ENCODE measurements around the gene DTWD2. TPM values are rescaled to one million over a fixed set of nuclear protein-coding genes. Genes with fewer than 3 reads are reported as not detected.
A peak's percentile ranks its signal among the peaks of the same experiment; 100 is the strongest.
"Not testable (repeated sequence)": the region's sequence is repeated elsewhere in the genome, so short reads cannot be mapped to it uniquely, and the experiment has no call there.

The DTWD2 gene
- total RNA-seq, 3 donors from 2014 or later (not counting 1 experiment from before 2014, with no cell fraction given): 3.7 to 6.0 (median 4.1) TPM

- Mint-ChIP-seq H3K9me3 (peaks cover 2 to 3% of the 10 kb centered on the region in 2 donors), H3K36me3 (no peaks in the 10 kb centered on the region), H3K27me3 (ENCODE audit: low read depth in 2 of 2) (no peaks in the 10 kb centered on the region), H3K27ac (no peak overlapping the region), H3K4me1 (no peaks in the 10 kb centered on the region), H3K4me3 (no peak overlapping the region)
- no peak overlapping the region for H3K4me3 ChIP-seq (ENCODE audit: low read length)
- intact Hi-C loops (cut with micrococcal nuclease): no loop called here
- DNase-seq (no peak), ATAC-seq (peak in 1 of 3 donors; percentile 71)
- WGBS (ENCODE audit: insufficient coverage): 86% methylated on average over 3 of the region's 3 CpGs
- no peaks in the 10 kb centered on the region for H3K9me3 ChIP-seq (ENCODE audit: control insufficient read depth, insufficient read depth, low read length)
- no peak overlapping the region for H3K27ac ChIP-seq (ENCODE audit: low read length)
- H3K27me3 ChIP-seq (ENCODE audit: control insufficient read depth, insufficient read depth, low read length): no peaks in the 10 kb centered on the region
- H3K36me3 ChIP-seq (ENCODE audit: control insufficient read depth, insufficient read depth, low read length): no peaks in the 10 kb centered on the region
- H3K4me1 ChIP-seq (ENCODE audit: control insufficient read depth, insufficient read depth, low read length): no peaks in the 10 kb centered on the region
- TF ChIP-seq CTCF (IDR thresholded peaks at IDR 0.05): no peak
Observed at GRCh38 chr5:118857700-118858099, 130.6 kb downstream of the DTWD2 start.

- H3K27me3 ChIP-seq (ENCODE audit: control insufficient read depth, insufficient read depth, low read length): no peaks in the 10 kb centered on the region
- H3K27ac ChIP-seq (ENCODE audit: low read length): no peak overlapping the region
- no peak overlapping the region for H3K4me3 Mint-ChIP-seq
- no peaks in the 10 kb centered on the region for H3K4me1 ChIP-seq (ENCODE audit: control insufficient read depth, insufficient read depth, low read length)
- no peak for ATAC-seq
- no peak overlapping the region for H3K27ac Mint-ChIP-seq
- H3K9me3 ChIP-seq (ENCODE audit: control insufficient read depth, insufficient read depth, low read length): peaks cover 16% of the 10 kb centered on the region
- H3K27me3 Mint-ChIP-seq (ENCODE audit: low read depth in 2 of 2): no peaks in the 10 kb centered on the region
- no peaks in the 10 kb centered on the region for H3K36me3 ChIP-seq (ENCODE audit: control insufficient read depth, insufficient read depth, low read length)
- peaks cover 6% of the 10 kb centered on the region for H3K36me3 Mint-ChIP-seq
- TF ChIP-seq CTCF (IDR thresholded peaks at IDR 0.05): no peak
- intact Hi-C loops (cut with micrococcal nuclease): no loop called here
- H3K9me3 Mint-ChIP-seq: peaks cover 4 to 5% of the 10 kb centered on the region in 2 donors
- DNase-seq: no peak
- no peak overlapping the region for H3K4me3 ChIP-seq (ENCODE audit: low read length)
- H3K4me1 Mint-ChIP-seq: no peaks in the 10 kb centered on the region
- 80% methylated on average over 5 of the region's 5 CpGs for WGBS (ENCODE audit: insufficient coverage)
Observed at GRCh38 chr5:118854819-118855218, 133.5 kb downstream of the DTWD2 start.

GRCh38 chr5:118851785-118852184 is 136.6 kb downstream of the DTWD2 start:
- H3K27ac Mint-ChIP-seq; H3K27me3 ChIP-seq (ENCODE audit: control insufficient read depth, insufficient read depth, low read length); H3K27me3 Mint-ChIP-seq (ENCODE audit: low read depth in 2 of 2); H3K4me3 ChIP-seq (ENCODE audit: low read length); DNase-seq; H3K27ac ChIP-seq (ENCODE audit: low read length); H3K4me1 ChIP-seq (ENCODE audit: control insufficient read depth, insufficient read depth, low read length); H3K4me1 Mint-ChIP-seq; ATAC-seq; H3K4me3 Mint-ChIP-seq; intact Hi-C loops (cut with micrococcal nuclease); H3K36me3 ChIP-seq (ENCODE audit: control insufficient read depth, insufficient read depth, low read length): not testable (repeated sequence)
- 97% methylated on average over 2 of the region's 4 CpGs for WGBS (ENCODE audit: insufficient coverage)
- peaks cover 14% of the 10 kb centered on the region for H3K36me3 Mint-ChIP-seq
- H3K9me3 Mint-ChIP-seq: peaks cover 4 to 14% of the 10 kb centered on the region in 2 donors
- peaks cover 20% of the 10 kb centered on the region for H3K9me3 ChIP-seq (ENCODE audit: control insufficient read depth, insufficient read depth, low read length)

- H3K4me3 ChIP-seq (ENCODE audit: low read length); H3K4me1 ChIP-seq (ENCODE audit: control insufficient read depth, insufficient read depth, low read length); H3K4me1 Mint-ChIP-seq; DNase-seq; H3K36me3 ChIP-seq (ENCODE audit: control insufficient read depth, insufficient read depth, low read length); H3K27me3 ChIP-seq (ENCODE audit: control insufficient read depth, insufficient read depth, low read length); H3K27me3 Mint-ChIP-seq (ENCODE audit: low read depth in 2 of 2); H3K27ac ChIP-seq (ENCODE audit: low read length); H3K27ac Mint-ChIP-seq; H3K4me3 Mint-ChIP-seq; intact Hi-C loops (cut with micrococcal nuclease); ATAC-seq: not testable (repeated sequence)
- Mint-ChIP-seq H3K36me3 (peaks cover 14% of the 10 kb centered on the region), H3K9me3 (peaks cover 4 to 14% of the 10 kb centered on the region in 2 donors)
- peaks cover 20% of the 10 kb centered on the region for H3K9me3 ChIP-seq (ENCODE audit: control insufficient read depth, insufficient read depth, low read length)
- no CpG with 5 or more reads among the region's 1 CpG for WGBS (ENCODE audit: insufficient coverage)
Observed at GRCh38 chr5:118849507-118849906, 138.8 kb downstream of the DTWD2 start.

Measured in natural killer cell (primary cell).